Epidermal melanocyte (primary cell): ENCODE results near the gene CPSF4.
A peak's percentile ranks its signal among the peaks of the same experiment; 100 is the strongest.
"Not testable (repeated sequence)": the region's sequence is repeated elsewhere in the genome, so short reads cannot be mapped to it uniquely, and the experiment has no call there.

ENCODE experiments used
- DNase-seq: peaks from one replicate; pipeline ENCODE4 v3.0.0; 2011; ENCODE audit warnings: low spot score; ENCODE audit not compliant: insufficient read length

The CPSF4 gene

DNA sequence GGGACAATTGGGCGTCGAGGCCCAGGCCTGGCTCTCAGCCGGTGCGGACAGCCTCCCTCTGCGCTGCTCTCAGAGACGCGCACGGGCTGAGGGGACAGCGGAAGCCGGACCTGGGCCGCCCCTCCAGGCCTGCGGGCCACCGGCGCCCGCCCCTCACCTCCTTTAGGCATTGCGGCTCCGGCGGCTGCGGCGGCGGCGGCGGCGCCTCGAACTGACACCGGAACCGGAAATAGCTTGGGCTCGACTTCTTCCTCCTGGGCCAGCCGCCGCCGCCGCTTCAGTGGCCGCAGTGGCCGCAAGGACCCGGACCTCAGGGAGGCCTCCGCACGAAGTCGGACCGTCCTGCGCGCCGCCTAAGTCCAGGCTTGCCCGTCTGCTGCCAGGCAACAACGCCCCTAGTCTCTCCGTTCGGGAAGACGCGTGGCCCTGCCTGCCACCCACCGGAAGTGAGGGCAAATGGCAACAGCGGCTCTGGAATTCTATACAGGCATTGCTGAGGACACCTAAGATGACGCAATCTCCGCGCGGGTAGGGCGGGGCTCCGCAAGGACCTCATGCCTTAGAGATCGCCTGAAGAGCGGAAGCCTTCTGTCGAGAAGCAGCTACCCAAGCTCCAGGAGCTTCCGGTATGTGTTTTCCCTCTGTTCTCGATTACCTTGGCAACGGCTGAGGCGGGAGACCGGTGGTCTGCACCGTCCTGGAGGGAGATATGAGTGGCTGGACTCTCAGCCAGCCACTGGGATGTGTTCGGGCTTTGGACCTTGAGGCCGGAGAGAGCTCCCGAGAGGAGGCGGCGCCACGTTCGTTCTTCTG lies 30.2 kb upstream of the CPSF4 start, which contains the start of the genes BUD31 and PDAP1:
BUD31 (plus strand) TSS at position 591 of the 813 bp plus-strand sequence. CDS start 2,124 bp downstream, outside the sequence.
PDAP1 (minus strand) TSS at position 219 of the 813 bp plus-strand sequence; CDS start at position 170, 49 bp downstream.
- DNase-seq: peak; percentile 97

DNA sequence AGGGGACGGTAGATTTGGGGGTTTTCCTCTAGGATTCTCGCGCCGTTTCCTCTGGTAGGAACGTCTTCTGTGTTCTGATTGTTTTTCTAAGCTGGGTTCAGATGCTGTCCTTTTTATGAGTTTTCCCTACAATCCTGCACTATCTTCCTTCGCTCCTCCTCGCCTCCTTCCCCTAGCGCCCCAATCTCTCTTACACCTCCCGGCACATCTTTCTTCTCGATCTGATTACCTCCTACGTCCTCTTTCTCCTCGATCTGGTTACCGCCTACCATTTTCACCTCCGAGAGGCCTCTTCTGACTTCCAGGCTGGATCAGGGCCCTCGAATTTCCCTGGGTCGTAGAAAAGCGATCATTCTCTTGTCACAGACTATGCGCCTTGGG lies 29.6 kb upstream of the CPSF4 start:
- no peak for DNase-seq

DNA sequence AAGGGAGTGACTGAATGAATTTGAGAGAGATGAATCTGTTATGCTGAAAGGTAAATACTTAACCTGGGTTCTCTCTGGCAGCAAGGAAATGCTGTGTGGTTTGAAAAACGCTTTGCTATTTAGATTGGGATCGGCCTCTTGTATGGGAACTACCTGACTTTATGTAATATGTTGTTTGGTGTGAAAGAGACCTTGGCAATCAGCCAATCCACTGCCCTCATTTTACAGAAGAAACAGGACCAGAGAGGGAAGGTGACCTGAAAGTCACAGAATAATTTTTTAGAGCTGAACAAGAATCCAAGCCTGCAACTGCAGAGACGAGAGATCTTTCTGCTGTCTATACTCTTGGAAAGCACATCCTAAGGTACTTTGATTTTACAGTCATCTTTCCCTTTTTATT lies 28.9 kb upstream of the CPSF4 start:
- DNase-seq: no peak

DNA sequence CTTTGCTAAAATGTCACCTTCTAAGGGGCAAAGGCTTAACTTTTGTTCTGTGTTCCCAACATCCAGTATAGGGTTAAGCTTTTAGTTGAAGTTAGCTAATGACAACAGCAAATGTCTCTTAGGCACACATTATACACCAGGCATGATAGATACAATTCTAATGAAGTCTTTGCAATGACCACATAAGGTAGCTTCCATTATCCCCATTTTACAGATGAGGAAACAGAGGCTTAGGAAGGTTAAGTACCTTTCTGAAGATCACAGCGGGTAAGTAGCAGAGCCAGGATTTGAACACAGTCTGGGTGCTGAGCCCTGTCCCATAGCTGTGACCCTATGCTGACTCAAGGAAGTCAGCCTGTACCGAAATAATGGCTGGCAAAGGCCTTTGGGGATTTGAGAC lies 28.1 kb upstream of the CPSF4 start:
- DNase-seq: no peak

DNA sequence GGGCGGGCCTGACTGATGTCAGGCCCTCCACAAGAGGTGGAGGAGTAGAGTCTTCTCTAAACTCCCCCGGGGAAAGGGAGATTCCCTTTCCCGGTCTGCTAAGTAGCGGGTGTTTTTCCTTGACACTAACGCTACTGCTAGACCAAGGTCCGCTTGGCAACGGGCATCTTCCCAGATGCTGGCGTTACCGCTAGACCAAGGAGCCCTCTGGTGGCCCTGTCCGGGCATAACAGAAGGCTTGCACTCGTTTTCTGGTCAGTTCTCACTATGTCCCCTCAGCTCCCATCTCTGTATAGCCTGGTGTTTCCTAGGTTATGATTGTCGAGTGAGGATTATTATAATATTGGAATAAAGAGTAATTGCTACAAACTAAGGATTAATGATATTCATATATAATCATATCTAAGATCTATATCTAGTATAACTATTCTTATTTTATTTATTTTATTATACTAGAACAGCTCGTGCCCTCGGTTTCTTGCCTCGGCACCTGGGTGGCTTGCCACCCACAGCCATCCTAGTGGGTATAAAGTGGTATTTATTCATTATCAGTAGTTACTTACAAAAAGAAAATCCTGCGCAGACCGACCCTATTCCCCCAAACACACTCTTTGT lies 23.1 kb upstream of the CPSF4 start:
- DNase-seq: not testable (repeated sequence)

DNA sequence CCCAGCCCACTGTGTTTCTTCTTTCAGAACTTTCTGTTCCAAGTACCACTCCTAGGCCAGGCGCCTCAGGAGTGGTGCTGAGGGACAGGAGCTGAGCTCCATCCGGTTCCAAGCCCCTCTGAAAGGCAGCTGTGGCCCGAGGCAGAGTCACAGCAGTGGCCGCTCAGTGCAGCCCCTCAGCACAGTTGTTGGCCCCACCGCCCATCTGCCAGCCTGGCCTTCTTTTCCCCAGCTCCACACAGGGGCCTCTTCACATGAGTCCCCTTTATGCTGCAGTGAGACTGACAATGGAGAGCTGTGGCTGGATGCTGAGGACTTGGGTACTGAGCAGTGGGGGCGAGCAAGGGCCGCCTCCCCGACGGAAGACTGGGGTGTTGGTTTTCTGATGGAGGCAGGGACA lies 20.5 kb upstream of the CPSF4 start:
- DNase-seq: no peak

DNA sequence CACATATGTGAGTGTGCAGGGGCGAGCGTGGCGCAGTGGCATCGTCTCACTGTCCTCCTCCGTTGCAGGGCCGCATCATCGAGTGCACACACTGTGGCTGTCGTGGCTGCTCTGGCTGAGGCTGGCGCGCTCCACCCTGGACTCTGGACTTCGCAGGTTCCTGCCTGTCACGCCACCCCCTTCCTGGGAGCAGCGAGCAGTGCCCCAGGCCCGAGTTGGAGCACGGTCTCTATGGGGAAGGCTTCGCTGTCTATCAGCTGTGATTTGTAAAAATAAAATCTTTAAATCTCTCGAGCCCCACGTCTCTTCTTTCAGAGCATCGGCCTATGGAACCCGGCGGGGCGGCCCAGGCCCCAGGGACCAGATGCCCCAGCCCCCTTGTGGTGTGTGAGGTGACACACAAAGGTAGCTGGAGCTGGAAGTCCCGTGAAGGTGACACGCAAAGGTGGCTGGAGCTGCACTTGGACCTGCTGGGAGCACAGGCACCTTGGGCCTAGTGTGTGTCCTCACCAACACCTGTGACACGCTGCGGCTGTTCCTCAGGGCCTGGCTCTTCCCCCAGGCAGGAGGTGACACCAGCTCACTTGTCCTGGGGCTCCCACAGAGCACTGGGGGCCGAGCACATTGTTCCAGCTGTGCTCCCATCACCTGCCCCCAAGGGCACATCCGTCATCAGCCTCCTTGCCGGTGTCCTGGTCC lies 19.3 kb upstream of the CPSF4 start:
- DNase-seq: peak; percentile 11

DNA sequence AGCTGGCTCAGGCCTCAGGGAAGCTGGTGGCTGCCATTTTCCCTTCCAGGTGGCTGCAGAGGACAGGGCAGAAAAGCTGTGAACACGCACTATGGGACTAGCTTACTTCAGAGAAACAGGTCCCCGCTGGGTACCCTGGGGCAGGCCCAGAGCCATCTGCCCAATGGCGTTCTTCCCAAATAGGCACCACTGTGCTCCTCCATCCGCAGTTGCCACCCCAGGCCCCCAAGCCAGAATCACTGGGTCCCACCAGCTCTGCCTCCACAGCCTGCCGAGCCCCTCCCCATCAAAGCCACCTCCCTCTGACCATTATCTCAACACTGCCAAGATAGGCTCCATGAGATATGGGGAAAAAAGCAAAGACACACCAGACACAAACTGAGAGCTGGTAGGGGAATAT lies 18.5 kb upstream of the CPSF4 start:
- no peak for DNase-seq

DNA sequence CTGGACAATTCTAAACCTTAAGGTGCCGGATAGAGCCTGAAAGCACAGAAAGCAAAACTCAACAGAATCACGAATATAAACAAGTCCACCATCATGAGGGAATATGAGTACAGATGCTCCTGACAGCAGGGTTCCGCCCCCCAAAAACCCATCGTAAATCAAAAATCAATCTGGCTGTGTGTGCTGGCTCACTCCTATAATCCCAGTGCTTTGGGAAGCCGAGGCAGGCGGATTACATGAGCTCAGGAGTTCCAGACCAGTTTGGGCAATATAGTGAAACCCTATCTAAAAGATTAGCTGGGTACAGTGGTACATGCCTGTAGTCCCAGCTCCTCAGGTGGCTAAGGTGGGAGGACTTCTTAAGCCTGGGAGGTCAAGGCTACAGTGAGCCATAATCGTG lies 17.8 kb upstream of the CPSF4 start:
- peak; percentile 4 for DNase-seq

DNA sequence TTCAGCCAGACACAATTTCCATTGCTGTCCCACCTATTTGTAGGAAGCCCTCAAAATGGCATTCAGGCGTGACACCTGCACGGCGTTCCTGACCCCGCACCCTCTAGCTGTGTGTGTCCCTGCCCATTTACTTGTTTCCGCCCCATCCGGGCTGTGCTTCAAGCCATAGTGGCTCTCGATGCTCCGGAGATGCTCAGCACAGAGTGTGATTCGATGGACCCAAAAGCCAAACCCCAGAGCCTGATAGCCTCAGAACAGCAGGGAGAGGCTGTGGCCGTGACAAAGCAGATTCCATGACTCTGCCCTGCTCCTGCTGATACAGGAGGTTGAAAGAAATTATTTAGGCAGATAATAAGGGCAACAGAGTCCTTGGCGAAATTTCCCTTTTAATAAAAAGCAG lies 16.6 kb upstream of the CPSF4 start:
- no peak for DNase-seq

DNA sequence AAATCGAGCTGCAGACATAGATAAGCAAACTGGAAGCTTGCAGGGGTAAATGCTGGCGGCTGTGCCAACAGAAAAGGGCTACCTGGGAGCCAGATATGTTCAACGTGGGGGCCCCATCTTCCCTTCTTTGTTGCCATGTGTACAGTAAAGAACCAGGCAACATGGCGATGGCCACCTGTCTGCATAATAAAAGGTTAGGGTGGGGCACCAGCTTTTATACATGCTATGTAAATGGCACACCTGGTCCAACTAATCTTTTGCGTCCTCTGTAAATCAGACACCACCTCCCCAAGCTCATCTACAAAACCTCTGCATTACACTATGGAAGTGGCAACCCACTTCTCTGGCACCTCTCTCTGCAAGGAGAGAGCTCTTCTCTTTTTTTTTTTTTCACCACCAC lies 16.1 kb upstream of the CPSF4 start:
- no peak for DNase-seq

DNA sequence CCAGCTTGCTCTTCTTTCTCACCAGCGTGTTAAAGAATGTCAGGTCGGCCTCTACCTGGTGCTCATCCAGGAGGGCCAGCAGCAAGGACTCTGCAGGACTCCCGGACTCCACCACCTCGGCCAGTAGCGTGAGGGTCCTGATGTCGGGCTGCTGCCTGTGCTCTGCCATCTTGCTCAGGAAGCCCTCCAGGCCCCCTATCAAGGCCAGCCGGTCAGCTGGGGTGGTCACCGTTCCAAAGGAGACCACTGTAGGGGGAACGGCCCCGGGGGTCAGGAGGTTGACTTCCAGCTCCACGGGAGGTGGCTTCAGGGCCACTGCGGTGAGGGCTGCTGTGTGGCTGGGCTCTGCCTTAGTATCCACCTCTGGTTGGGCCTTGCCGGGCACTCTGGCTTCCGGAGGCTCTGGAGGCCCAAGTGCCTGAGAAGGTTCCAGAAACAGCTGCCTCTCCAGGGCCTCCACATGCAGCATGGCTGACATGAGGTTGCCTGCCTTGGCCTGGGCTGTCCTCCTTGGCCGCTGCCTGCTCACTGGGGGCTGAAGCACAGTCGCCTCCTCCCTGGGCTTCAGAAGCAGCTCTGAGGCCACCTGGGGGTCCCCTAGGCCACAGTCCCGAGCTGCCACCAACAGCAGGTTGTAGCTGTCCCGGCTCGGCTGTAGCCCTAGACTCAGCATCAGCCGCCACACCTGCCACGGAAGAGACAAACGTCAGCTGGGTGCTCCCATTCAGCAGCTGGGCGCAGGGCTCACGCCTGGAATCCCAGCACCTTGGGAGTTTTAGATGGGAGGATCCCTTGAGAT lies 13.6 kb upstream of the CPSF4 start:
- no peak for DNase-seq

DNA sequence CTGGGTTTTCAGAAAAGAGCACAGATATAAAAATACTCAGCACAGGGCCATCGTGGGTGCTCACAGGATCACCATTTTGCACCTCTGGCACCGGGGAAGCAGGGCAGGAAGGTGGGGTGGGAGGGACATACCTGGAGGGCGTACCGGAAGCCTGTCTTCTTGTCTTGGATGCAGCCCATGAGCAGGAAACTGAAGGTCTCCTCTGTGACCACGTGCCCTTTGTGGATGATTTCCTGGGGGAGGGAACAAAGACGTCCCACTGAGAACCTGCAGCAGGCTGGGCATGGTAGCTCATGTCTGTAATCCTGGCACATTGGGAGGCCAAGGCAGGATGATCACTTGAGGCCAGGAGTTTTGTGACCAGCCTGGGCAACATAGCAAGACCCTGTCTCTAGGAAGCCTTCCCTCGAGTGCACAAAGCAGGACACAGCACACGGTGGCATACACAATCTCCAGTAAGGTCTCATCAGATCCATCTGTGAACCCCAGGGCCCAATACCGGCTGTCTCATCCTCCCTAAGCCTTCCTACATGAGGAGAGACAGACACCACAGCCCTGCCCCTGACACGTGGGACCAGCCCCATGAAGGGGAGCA lies 9.7 kb upstream of the CPSF4 start:
- DNase-seq: no peak

DNA sequence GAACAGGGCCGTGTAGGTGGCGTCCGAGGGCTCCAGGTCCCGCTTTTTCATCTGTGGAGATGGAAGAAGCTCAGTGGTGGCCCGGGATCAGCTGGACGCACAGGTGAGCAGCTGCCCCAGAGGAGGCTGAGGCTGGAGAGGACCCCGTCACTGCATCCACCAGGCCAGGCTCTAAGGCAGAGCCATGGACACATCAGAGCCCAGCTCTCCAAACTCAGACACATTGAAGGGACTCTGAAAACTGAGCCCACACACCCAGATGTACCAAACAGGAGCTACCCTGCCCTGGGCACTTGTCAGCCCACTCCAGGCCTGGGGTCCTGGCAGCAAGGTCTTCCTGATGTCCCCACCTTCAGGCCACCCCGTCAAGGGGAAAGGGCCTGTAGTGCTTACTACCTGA lies 9.0 kb upstream of the CPSF4 start:
- no peak for DNase-seq

DNA sequence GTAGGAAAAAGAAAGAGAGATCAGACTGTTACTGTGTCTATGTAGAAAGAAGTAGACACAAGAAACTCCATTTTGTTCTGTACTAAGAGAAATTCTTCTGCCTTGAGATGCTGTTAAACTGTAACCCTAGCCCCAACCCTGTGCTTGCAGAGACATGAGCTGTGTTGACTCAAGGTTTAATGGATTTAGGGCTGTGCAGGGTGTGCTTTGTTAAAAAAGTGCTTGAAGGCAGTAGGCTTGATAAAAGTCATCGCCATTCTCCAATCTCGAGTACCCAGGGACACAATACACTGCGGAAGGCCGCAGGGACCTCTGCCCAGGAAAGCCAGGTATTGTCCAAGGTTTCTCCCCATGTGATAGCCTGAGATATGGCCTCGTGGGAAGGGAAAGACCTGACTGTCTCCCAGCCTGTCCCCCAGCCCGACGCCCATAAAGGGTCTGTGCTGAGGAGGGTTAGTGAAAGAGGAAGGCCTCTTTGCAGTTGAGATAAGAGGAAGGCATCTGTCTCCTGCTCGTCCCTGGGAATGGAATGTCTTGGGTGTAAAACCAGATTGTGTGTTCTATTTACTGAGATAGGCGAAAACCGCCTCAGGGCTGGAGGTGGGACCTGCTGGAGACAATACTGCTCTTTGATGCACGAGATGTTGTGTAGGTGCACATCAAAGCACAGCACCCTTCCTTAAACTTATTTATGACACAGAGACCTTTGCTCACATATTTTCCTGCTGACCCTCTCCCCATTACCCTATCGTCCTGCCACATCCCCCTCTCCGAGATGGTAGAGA lies 6.8 kb upstream of the CPSF4 start:
- DNase-seq: not testable (repeated sequence)

DNA sequence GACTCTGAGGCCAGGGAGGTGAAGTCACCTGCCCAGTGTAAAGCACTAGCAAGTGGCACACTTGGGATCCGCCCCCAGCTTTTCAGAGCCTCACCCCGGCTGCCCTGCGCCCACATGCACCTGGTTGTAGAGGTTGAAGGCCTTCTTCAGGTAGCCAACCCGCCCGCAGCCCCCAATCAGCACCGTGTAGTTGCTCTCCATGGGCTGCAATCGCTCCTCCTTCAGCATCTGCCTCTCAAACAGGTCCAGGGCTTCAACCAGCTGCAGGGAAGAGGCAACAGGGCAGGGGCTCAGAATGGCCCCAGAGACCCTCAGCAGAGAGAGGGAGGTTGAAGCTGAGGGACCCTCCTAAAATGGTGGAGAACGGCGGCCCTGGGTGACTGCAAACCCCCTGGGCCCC lies 5.6 kb upstream of the CPSF4 start:
- no peak for DNase-seq

DNA sequence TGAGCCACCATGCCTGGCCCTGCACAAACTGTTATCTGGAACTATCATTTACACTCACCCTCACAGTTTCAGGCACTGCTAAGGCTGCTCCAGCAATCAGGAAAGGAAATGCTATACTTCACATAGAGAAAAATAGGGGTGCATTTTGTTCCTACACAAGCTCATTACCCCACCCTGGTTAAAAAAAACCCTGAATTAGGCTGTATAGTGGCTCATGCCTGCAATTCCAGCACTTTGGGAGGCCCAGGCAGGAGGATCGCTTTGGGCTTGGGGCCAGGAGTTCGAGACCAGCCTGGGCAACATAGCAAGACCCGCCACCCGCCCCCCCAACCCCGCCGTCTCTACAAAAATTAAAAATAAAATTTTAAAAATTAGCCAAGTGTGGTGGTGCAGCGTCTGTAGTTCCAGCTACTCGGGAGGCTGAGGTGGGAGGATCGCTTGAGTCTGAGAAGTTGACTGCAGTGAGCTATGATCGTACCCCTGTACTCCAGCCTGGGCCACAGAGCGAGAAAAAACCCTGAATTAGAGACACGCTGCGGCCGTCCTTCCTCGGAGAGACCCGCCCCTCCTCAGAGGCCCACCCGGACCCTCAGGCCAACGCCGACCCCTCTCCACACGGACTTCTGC lies 684 bp upstream of the CPSF4 start:
- no peak for DNase-seq

DNA sequence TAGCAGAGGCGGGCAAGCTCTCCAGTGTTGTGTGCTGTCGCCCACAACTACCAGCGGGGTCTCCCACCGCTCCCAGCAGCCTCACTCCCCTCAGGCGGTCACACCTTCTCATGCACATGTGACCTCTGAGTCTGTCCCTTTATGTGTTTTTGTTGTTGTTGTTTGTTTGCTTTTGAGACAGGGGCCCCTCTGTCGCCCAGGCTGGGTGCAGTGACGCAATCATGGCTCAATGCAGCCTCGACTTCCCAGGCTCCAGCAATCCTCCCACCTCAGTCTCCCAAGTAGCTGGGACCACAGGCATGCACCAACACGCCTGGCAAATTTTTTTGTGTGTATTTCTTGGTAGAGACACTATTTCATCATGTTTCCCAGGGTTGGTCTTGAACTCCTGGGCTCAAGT lies 1.5 kb downstream of the CPSF4 start:
- DNase-seq: no peak

DNA sequence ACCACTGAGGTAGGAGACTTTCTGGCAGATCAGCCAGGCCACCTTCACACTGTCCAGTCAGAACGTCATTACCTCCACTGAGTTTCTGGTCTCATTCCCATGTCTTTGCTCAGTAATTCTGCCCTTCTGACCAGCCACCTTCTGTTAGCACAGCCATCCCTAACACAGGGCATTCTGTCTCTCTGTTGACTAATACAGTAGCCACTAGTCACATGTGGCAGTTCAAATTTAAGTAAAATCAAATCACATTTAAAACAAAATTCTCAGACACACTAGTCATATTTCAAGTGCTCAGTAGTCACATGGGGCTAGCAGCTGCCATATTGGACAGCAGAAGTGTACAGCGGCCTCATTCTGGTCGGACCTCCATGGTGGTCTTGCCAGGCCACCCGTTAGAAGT lies 7.4 kb downstream of the CPSF4 start:
- DNase-seq: no peak

DNA sequence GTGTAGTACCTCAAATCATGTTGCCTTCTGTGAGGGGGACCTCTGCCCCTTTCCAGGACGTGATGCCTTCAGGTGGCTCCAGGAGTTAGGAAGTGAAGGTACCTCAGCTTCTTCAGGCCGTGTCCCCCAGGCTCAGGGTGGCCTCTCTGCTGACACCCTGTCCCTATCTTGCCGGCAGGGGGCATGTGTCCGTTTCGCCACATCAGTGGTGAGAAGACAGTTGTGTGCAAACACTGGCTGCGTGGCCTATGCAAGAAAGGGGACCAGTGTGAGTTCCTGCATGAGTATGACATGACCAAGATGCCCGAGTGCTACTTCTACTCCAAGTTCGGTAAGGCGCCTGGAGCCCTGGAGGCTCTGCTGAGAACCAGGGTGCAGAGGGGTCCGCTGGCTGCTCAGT lies 9.2 kb downstream of the CPSF4 start:
- no peak for DNase-seq
